K562 (cell line): ENCODE results near the gene SERPINA1. TPM values are rescaled to one million over a fixed set of nuclear protein-coding genes. Genes with fewer than 3 reads are reported as not detected.

ENCODE experiments used
- ATAC-seq: fragments of 200-7000 bp; cut with Tn5 transposase; 3 replicates; pipeline ENCODE4 v1.9.1; 2020; ENCODE audit warnings: moderate library complexity
- BruUV-seq: library from RNA; stranded (reverse); fragments of 400-500 nt; replicated peaks from 2 replicates; lab custom pipeline; 2021; lab: Mats Ljungman, UMichigan
- CTCF ChIA-PET: fragments of 300-600 bp; formaldehyde crosslinking; extraction: SDS; loops from one replicate; lab custom pipeline; 2021; ENCODE audit warnings: low intra/inter-chr PET ratio; lab: Yijun Ruan, JAX
- POLR2A ChIA-PET: fragments of 300-600, 350-650 bp; sonication (Branson Sonifier 250); formaldehyde crosslinking; extraction: SDS; loops from one replicate; lab custom pipeline; 2021; ENCODE audit warnings: antibody characterized with exemption, inconsistent platforms; lab: Yijun Ruan, JAX
- DNase-seq, 4 experiments: peaks; one replicate each; pipeline versions ENCODE4 v3.0.0 to v3.0.0-alpha.2; 2011 to 2018; ENCODE audit warnings: low spot score in 3 of 4, mixed read lengths in 3 of 4; ENCODE audit errors: extremely low read depth in 1 of 4
- FAIRE-seq: peaks from 2 replicates; lab custom pipeline; 2011; peaks lifted over from hg19 to GRCh38; lab: Jason Lieb, UNC
- H2AFZ ChIP-seq: 2 replicates; pipeline ENCODE4 v1.6.0; 2011; ENCODE audit warnings: low read depth, low read length, control low read depth, inconsistent platforms
- H3K27ac ChIP-seq: fragments of 200-600 bp; 3 replicates; pipeline ENCODE4 v1.8.0; 2011; ENCODE audit warnings: low read depth, mild to moderate bottlenecking, control low read depth, inconsistent platforms, low read length, moderate library complexity, mixed read lengths; ENCODE audit errors: extremely low read depth
- H3K27me3 ChIP-seq, 2 experiments: fragments of 300-600 bp in 1 of 2; 2 replicates in 1 of 2; 3 replicates in 1 of 2; pipeline versions ENCODE4 v1.6.0 to v1.8.0; 2011; ENCODE audit warnings: inconsistent platforms in 2 of 2, low read length in 2 of 2, mild to moderate bottlenecking in 1 of 2, mixed read lengths in 1 of 2, moderate library complexity in 1 of 2; ENCODE audit not compliant: control insufficient read depth in 2 of 2, insufficient read depth in 2 of 2
- H3K36me3 ChIP-seq: fragments of 300-600 bp; 3 replicates; pipeline ENCODE4 v1.8.0; 2011; ENCODE audit warnings: mild to moderate bottlenecking, low read length, inconsistent platforms; ENCODE audit not compliant: control insufficient read depth, insufficient read depth
- H3K4me1 ChIP-seq, 2 experiments: fragments of 200-600 bp in 1 of 2; replicated peaks in 1 of 2; 2 replicates in 1 of 2; 3 replicates in 1 of 2; pipeline versions ENCODE4 v1.5.1 to v1.8.0; 2011; ENCODE audit warnings: inconsistent platforms in 2 of 2, low read length in 2 of 2, mild to moderate bottlenecking in 1 of 2, mixed read lengths in 1 of 2, moderate library complexity in 1 of 2; ENCODE audit not compliant: control insufficient read depth in 2 of 2, insufficient read depth in 2 of 2
- H3K4me2 ChIP-seq: 2 replicates; pipeline ENCODE4 v1.6.1; 2011; ENCODE audit warnings: low read length, control low read depth, inconsistent platforms, mixed read lengths; ENCODE audit not compliant: insufficient read depth
- H3K4me3 ChIP-seq: fragments of 200-600 bp; sonication (generic), shearing (Covaris generic); 2 replicates; pipeline ENCODE4 v1.5.1; 2016; ENCODE audit warnings: control low read depth, inconsistent platforms
- H3K79me2 ChIP-seq: fragments of 200-600 bp; 3 replicates; pipeline ENCODE4 v1.8.0; 2011; ENCODE audit warnings: low read length, inconsistent platforms; ENCODE audit not compliant: control insufficient read depth, insufficient read depth
- H3K9ac ChIP-seq, 2 experiments: 2 replicates each; pipeline versions ENCODE4 v1.6.0 to v1.6.1; 2011; ENCODE audit warnings: low read depth in 2 of 2, low read length in 2 of 2, control low read depth in 1 of 2, inconsistent platforms in 1 of 2, mild to moderate bottlenecking in 1 of 2, mixed read lengths in 1 of 2; ENCODE audit not compliant: insufficient read depth in 1 of 2
- H3K9me1 ChIP-seq: one replicate; pipeline ENCODE4 v1.6.0; 2011; ENCODE audit warnings: inconsistent platforms, mild to moderate bottlenecking, low read length, moderate library complexity; ENCODE audit not compliant: control insufficient read depth, insufficient read depth
- H3K9me3 ChIP-seq: replicated peaks from 2 replicates; pipeline ENCODE4 v1.5.1; 2011; ENCODE audit warnings: low read depth, low read length, inconsistent platforms; ENCODE audit not compliant: control insufficient read depth, insufficient read depth
- H4K20me1 ChIP-seq: replicated peaks from 2 replicates; pipeline ENCODE4 v1.6.1; 2011; ENCODE audit warnings: low read length, inconsistent platforms, mixed read lengths; ENCODE audit not compliant: control insufficient read depth, insufficient read depth
- ATF6 ChIP-seq: sonication (generic); formaldehyde crosslinking; IDR thresholded peaks from 2 replicates; pipeline ENCODE4 v1.4.0; 2020; ENCODE audit warnings: mild to moderate bottlenecking, missing genetic modification reagents
- BACH1 ChIP-seq: fragments of 200-800 bp; sonication (Bioruptor generic); IDR thresholded peaks from 2 replicates; pipeline ENCODE4 v1.6.1; 2016; ENCODE audit warnings: missing genetic modification characterization, missing compliant biosample characterization
- CBFB ChIP-seq: sonication (generic); formaldehyde crosslinking; IDR thresholded peaks from 2 replicates; pipeline ENCODE4 v1.4.0; 2020; ENCODE audit warnings: mild to moderate bottlenecking, missing genetic modification reagents
- FOXJ3 ChIP-seq: sonication (generic); formaldehyde crosslinking; IDR thresholded peaks from 2 replicates; pipeline ENCODE4 v1.4.0; 2020; ENCODE audit warnings: mild to moderate bottlenecking, missing genetic modification reagents
- IRF1 ChIP-seq: sonication (generic); formaldehyde crosslinking; IDR thresholded peaks from 2 replicates; pipeline ENCODE4 v1.8.0; 2022; ENCODE audit warnings: missing genetic modification reagents, mild to moderate bottlenecking, borderline replicate concordance
- LARP7 ChIP-seq: fragments of 450-650 bp; IDR thresholded peaks from 2 replicates; pipeline ENCODE4 v1.6.1; 2016
- MECOM ChIP-seq: fragments of 250-450 bp; sonication (Bioruptor Pico); IDR thresholded peaks from 2 replicates; pipeline ENCODE4 v1.8.0; 2022; ENCODE audit warnings: inconsistent platforms
- MYBL2 ChIP-seq, 2 experiments: fragments of 450-650 bp in 1 of 2; sonication (generic) in 1 of 2; formaldehyde crosslinking in 1 of 2; IDR thresholded peaks; 2 replicates each; pipeline versions ENCODE4 v1.6.1 to v1.8.1; 2017 to 2022; ENCODE audit warnings: borderline replicate concordance in 1 of 2, inconsistent platforms in 1 of 2, low read depth in 1 of 2, mild to moderate bottlenecking in 1 of 2, missing genetic modification reagents in 1 of 2, moderate library complexity in 1 of 2
- PKNOX1 ChIP-seq: fragments of 450-650 bp; IDR thresholded peaks from 2 replicates; pipeline ENCODE4 v1.6.1; 2016
- PRMT5 ChIP-seq: sonication (generic); formaldehyde crosslinking; IDR thresholded peaks from 2 replicates; pipeline ENCODE4 v1.5.0; 2020; ENCODE audit warnings: missing genetic modification reagents
- RBBP5 ChIP-seq: fragments of 200-600 bp; sonication (generic); IDR thresholded peaks from 2 replicates; pipeline ENCODE4 v1.6.1; 2012; ENCODE audit warnings: borderline replicate concordance, mild to moderate bottlenecking, low read length, control low read depth, inconsistent platforms; ENCODE audit not compliant: insufficient read depth, poor library complexity, severe bottlenecking
- SMARCA4 ChIP-seq: fragments of 450-650 bp; IDR thresholded peaks from 2 replicates; pipeline ENCODE4 v1.6.1; 2016
- TBL1XR1 ChIP-seq, 2 experiments: IDR thresholded peaks; 2 replicates each; pipeline ENCODE4 v1.6.1; 2012; ENCODE audit warnings: improper control_type of control experiment in 2 of 2, low read length in 2 of 2, mild to moderate bottlenecking in 1 of 2
- TEAD1 ChIP-seq, 2 experiments: fragments of 450-650 bp in 1 of 2; sonication (generic) in 1 of 2; formaldehyde crosslinking; IDR thresholded peaks; 2 replicates each; pipeline versions ENCODE4 v1.4.0 to v1.8.0; 2020 to 2022; ENCODE audit warnings: mild to moderate bottlenecking in 2 of 2, missing genetic modification reagents in 1 of 2
- THRB ChIP-seq: fragments of 450-650 bp; formaldehyde crosslinking; conservative IDR thresholded peaks from 2 replicates; pipeline ENCODE4 v1.4.0; 2022; ENCODE audit warnings: mild to moderate bottlenecking, missing genetic modification characterization
- ZNF263 ChIP-seq: sonication (generic); formaldehyde crosslinking; IDR thresholded peaks from 2 replicates; pipeline ENCODE4 v1.8.0; 2022; ENCODE audit warnings: mild to moderate bottlenecking, missing genetic modification reagents, borderline replicate concordance
- ZNF277 ChIP-seq: fragments of 250-450 bp; sonication (Bioruptor Pico); IDR thresholded peaks from 2 replicates; pipeline ENCODE4 v1.8.0; 2022; ENCODE audit warnings: inconsistent platforms, mild to moderate bottlenecking, moderate library complexity, borderline replicate concordance
- WGBS: fragments of 100-300 bp; shearing (Covaris generic); methylation state at CpG from one replicate; pipeline ENCODE4 v1.1.6; 2016; ENCODE audit warnings: low coverage, mixed read lengths; ENCODE audit not compliant: insufficient coverage; ENCODE audit errors: missing lambda C conversion rate; 5-methylcytosine and 5-hydroxymethylcytosine counted together
- in situ Hi-C: fragments of 300-500 bp; cut with MboI; formaldehyde crosslinking; loops from 4 replicates; pipeline ENCODE4 v1.15.0; 2018; ENCODE audit warnings: inconsistent platforms, mixed read lengths
- intact Hi-C: fragments of 100-400 bp; cut with micrococcal nuclease; formaldehyde crosslinking; loops from 2 replicates; pipeline ENCODE4 v1.14.2; 2022
- polyA plus RNA-seq, 8 experiments: library from polyadenylated mRNA; depleted of rRNA in 4 of 8; stranded (reverse) in 5 of 8; unstranded in 3 of 8; fragments of >200 nt; fragmentation: Nextera tagmentation in 2 of 8; fragmentation: Illumina TruSeq in 1 of 8; extraction: Ambion mirVana in 2 of 8; extraction: Trizol in 1 of 8; gene quantifications; 2 replicates each; pipeline versions ENCODE4 v1.2.1 to v1.2.3, GENCODE V29; 2011 to 2014; ENCODE audit warnings: inconsistent platforms in 1 of 8, missing spikeins in 1 of 8
- total RNA-seq, 7 experiments: library from RNA; depleted of rRNA in 6 of 7; stranded (reverse); fragments of >200 nt in 6 of 7; fragmentation: Illumina TruSeq in 2 of 7; extraction: Trizol in 2 of 7; gene quantifications; 2 replicates each; pipeline versions ENCODE4 v1.2.1 to v1.2.3, GENCODE V29; 2011 to 2021; ENCODE audit warnings: low replicate concordance in 1 of 7

SERPINA1 gene
- total and polyA plus RNA-seq, 9 of the 15 experiments (the other 6 are each of a cell fraction or from before 2014, with no cell fraction given) = 4.1 TPM; not detected in 8

GRCh38 chr14:94346841-94347240, 41.6 kb downstream of the SERPINA1 start:
- H3K9me3 ChIP-seq = no peaks in the 10 kb centered on the region
- no peak overlapping the region for H3K27ac ChIP-seq
- H2AFZ ChIP-seq = no peak overlapping the region
- no peak overlapping the region for H3K4me3 ChIP-seq
- intact Hi-C loops (no loop called here), in situ Hi-C loops (no loop called here)
- DNase-seq (no peak), ATAC-seq (no peak), FAIRE-seq (no peak)
- H4K20me1 ChIP-seq = no peaks in the 10 kb centered on the region
- no peak overlapping the region for H3K9ac ChIP-seq
- no peaks in the 10 kb centered on the region for H3K36me3 ChIP-seq
- no peaks in the 10 kb centered on the region for H3K4me1 ChIP-seq
- H3K27me3 ChIP-seq = no peaks in the 10 kb centered on the region; a peak in 1 of 5 replicates
- ChIA-PET CTCF (no interaction called here), POLR2A (interaction anchor here (0.6 kb wide), 1 partner anchor 30 kb away, joined by 4 read pairs; no protein-coding TSS in a partner anchor)
- WGBS = 0% methylated on average over 4 of the region's 5 CpGs
- TF ChIP-seq ZNF263 (CRISPR knock-in tag) (no peak), FOXJ3 (CRISPR knock-in tag) (no peak), PRMT5 (no peak), TBL1XR1 (IDR thresholded peaks at IDR 0.05; ENCODE audit: low read length in 2 of 2) (no peak), LARP7 (no peak), CBFB (CRISPR knock-in tag) (no peak), PKNOX1 (no peak), ZNF277 (CRISPR knock-in tag) (no peak), MYBL2 (IDR thresholded peaks at IDR 0.05; ENCODE audit: low read depth) (no peak), MYBL2 (CRISPR knock-in tag; IDR thresholded peaks at IDR 0.05; ENCODE audit: borderline replicate concordance) (no peak), IRF1 (CRISPR knock-in tag) (no peak), RBBP5 (no peak), ATF6 (CRISPR knock-in tag) (no peak), MECOM (no peak), THRB (CRISPR knock-in tag) (no peak), BACH1 (tag) (no peak), SMARCA4 (no peak), TEAD1 (CRISPR knock-in tag; IDR thresholded peaks at IDR 0.05) (no peak)
- no peaks in the 10 kb centered on the region for H3K79me2 ChIP-seq
- no peak overlapping the region for H3K4me2 ChIP-seq
- BruUV-seq = no TSS peak
- no peaks in the 10 kb centered on the region for H3K9me1 ChIP-seq
